ENCODE measurements around the gene CLSTN2.

CLSTN2 gene
- total RNA-seq, result 0 to 4.7 (median 0.07) reads per million in 17 experiments

DNA sequence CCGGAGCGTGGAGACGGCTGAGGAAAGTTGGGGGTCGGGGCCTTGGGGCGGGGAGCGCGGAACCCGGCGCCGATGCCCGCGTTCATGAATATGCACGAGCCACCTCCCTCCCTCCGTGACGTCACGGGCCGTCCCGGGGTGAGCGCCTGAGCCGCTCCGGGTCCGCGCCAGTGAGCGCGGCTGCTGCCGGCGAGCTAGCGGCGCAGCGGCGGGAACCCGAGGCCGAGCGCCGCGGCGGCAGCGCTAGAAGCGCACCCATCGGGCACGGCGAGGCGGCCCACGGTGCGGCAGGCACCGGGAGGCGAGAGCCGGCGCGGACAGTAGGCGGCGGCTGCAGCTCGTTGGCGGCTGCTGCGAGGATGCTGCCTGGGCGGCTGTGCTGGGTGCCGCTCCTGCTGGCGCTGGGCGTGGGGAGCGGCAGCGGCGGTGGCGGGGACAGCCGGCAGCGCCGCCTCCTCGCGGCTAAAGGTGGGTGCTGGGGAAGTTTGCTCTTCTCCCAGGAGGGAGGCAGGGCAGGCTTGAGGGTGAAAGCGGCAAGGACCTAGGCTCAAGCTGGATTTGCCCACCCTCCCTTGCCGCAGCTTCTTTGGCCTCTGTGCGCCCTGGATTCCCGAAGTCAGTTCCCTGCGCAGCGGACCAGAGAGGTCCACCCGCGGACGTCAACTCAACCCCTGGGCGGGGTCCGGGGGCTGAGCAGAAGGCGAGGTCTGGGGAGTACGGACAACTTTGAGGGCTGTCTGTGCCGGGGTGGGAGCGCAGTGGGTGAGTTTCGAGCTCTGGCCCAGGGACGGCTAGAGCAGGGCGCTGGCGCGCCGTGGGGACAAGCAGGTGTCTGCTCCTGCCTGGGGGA lies at the start of gene CLSTN2:
Gene CLSTN2 (plus strand): TSS at position 170 of the 850 bp plus-strand sequence.
- peak; percentile 13 to 51 (median 30) for DNase-seq

DNA sequence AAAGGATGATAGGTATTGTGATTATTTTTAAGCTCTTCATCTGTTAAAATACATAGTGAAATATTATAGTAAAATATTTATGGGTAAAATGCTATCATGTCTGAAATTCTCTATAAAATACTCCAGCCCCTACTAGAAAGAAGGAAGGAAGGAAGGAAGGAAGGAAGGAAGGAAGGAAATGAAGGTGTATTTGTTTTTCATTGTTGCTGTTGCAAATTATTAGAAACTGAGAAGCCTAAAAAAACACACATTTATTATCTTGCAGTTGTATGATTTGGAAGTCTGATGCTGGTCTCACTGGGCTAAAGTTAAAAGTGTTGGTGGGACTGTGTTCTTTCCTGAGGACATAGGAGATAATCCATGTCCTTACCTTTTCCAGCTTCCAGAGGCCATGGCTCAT lies 47.6 kb upstream of the CLSTN2 start:
- DNase-seq, result no peak

DNA sequence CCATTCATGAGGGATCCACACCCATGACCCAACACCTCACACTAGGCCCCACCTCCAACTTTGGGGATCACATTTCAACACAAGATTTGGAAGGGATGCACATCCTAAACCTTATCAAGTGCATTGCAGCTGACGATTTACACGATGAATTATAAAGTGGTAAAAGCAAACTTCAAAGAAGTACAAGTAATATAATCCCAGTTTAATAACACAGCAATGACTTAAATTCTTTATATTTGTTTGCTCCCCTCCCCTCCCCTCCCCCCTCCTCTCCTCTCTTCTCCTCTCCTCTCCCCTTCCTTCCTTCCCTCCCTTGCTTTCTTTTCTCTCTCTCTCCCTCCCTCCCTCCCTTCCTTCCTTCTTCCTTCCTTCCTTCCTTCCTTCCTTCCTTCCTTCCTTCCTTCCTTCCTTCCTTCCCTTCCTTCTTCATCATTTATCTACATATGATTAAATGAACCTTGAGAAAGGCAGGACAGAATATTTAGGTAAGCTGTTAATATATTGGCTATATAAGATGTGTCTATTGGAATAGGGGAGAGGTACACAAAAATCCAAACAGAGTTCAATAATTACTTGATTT lies 46.3 kb upstream of the CLSTN2 start:
- DNase-seq, result no peak

DNA sequence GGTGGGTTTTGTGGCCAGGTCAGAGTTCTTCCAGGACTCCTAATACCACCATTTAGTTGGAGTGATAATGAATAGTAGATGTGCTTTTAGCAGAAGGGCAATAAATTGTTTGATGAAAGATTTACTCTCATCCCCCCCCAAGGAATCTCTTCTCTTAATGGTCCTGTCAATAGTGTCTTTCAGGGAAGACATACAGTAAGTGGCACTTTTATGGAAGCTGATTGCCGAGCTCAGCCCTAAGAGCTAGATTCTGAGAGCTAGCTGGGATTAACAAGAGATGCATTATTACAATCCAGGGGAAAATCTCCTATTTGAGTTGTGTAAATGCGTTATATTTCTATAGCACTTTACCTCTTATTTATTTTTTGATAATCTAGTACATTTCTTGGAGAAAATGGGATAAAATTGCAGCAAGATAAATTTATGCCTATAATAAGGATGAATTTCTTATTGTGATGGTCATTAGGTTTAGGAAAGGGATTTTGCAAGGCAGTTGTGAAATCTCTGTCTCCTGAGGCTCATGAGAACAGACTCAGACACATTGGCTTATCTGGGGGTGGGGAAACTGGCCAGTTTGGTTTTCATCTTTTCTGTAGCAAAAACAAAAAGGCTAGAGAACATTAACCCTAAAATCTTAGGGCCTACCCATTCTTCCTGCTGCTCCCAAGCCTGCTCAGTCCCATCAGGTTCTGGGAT lies 41.6 kb upstream of the CLSTN2 start:
- no peak for DNase-seq

DNA sequence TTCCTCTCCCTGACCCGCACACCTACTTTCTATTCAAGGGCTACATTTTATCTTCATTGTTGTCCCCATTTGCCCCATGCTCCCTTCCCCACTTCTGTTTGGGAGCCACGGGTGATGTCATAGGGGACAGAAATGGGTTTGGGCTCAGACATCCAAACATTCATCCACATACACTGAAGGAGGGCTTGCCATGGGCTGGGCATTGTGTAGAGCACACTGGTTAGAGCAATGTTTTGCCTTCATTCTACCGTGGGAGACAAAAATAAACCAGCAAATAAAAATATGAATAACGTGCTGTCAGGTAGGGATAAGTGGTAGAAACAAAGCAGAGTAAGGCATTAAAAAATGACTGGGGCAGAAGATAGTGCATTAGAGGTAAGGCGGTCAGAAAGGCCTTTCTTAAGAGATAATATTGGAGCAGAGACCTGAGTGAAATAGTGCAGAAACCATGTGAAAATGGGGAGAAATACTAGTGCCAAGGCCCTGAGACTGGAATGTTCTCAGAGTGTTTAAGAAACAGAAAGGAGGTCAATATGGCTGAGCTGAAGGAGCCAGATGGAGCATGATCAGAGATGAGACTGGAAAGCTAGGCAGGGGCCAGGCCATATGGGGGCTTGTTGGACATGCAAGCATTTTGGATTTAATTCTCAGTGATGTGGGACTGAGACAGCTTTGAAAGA lies 40.9 kb upstream of the CLSTN2 start:
- DNase-seq, result no peak

DNA sequence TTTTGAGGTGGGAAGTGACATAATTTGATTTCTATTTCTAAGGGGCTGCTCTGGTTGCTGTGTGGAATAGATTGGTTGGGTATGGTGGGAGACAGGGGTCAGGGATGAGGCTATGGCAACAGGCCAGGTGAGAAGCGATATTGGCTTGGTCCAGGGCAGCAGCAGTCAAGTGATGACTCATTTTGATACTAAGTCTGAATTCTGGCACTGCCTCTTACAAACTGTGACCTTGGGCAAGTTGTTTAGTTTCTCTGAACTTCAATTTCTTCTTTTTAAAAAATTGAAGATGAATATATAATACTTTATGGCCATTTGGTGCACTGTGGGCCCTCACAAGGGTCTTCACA lies 40.4 kb upstream of the CLSTN2 start:
- DNase-seq, result no peak

DNA sequence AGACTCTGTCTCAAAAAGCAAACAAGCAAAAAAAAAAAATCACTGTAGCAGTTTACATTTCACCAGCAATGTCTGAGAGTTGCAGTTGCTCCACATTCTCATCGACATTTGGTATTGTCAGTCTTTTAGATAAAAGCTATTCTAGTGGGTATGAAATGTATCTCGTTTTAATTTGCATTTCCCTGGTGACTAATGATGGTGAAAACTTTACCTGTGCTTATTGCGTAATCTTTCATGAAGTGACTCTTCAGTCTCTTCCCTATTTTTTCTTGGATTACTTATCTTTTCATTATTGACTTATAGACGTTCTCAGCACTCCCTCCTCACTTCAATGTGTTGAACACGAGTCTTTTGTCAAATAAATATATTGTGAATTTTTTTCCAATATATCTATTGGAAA lies 37.2 kb upstream of the CLSTN2 start:
- DNase-seq, result no peak

DNA sequence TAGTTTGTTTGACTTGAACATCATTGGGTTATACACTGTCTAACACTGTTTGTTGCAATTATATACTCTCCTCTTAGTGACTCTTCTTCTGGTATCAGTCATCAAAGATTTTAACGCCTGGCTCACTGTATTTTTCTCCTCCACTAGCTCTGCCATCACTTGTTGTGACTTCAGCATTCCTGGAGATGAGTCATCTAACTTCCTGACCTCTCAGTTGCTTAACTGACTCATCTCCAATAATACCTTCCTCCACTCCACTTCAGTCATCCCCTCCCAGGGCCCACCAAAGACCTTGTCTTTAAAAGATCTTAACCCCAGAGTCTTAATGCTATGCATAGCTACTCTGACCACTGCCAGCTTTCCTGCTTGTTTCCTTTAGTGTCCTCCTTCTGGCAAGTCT lies 28.6 kb upstream of the CLSTN2 start:
- no peak for DNase-seq

DNA sequence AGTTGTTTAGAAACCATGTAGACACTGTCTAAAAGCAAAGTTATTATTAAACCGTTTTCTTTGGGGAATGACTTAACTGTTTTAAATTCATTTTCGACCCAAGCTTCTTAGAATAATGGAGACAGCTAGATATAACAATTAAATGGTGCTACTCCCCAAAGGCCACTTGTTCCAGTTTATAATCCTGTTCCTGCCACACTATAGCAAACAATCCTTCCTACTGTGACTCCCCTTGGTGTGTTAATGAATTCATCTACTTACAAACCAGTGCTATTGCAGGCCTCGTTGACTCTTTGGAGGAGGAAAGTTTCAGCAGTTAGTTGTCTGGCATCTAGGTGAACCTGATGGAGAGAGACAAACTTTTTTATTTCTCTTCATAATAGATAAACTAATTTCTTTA lies 25.2 kb upstream of the CLSTN2 start:
- no peak for DNase-seq

DNA sequence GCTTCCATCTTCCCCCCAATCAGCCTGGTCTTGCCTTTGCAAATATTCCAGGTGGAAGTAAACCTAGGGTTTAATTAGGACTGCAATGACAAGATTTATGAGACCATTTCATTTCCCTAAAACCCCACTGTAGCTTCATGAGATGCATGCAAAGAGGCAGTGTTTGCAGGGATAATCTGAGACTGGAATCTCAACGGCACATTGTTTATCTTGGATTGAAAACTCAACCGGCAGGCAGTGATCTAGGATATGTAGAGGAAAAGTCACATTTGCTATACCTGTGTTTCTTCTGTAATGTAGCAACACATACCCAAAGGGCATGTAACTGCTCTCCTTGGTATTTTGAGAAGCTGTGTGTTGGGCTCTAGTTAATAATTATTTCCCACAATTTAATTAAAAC lies 18.7 kb upstream of the CLSTN2 start:
- no peak for DNase-seq

DNA sequence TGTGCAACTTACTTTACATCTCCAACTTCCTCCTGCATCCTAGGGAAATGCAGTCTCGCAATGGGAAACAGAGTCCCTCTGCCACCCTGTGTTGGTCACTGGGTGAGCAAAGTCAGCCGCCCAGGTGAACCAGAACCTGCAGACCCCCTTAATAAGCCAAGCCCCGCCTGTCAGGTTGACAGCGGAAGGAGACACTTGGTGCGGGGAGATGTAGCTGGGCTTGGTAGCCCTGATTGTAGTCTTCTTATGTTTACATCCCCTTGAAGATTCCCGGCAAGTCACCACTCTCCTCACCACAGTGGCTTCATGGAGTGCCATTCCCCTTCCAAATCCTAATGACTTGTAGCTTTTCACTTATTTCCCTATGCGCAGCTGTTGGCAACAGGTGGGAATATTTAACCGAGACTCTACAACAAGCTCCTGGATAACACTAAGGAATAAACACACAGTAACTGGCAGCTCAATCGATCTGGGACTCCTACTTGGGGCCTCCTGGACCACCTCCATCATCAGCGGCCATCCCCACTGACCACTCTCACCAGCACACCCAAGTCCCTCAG lies 17.7 kb upstream of the CLSTN2 start:
- no peak for DNase-seq

DNA sequence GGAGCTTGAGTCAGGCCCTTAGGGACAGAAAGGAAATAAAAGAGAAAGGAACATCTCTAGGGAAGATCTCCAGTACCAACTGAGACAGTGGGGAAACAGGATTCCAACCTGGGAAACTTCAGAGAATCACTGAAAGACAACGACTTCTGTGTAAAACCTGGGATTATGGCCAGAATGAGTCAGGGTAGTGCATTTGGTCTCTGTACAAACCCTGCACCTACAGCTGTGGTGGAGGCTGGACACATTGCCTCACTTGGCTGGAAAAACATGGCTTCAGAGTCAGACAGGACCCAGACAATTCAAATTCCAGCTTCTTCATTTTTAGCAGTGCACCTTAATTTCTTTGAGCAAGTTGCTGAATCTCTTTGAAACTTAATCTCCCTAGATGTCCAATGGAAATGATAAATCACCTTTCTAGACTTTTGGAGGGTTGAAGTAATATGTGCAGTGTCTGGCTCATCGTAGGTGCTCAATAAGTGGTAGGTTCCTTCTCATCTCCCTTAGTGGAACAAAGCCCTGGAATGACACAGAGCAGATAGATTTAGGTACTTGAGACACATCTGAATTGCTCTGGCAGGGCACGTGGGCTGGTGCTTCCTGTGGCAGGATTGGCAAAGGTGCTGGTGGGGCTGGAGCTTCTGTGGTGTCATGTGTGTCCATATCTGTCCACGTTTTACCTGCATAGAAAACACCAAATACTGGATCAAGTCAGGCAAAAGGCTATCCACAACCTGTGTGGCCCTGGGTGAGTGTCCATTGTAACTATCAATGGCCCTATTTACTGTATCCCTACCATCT lies 6.1 kb upstream of the CLSTN2 start:
- no peak for DNase-seq

DNA sequence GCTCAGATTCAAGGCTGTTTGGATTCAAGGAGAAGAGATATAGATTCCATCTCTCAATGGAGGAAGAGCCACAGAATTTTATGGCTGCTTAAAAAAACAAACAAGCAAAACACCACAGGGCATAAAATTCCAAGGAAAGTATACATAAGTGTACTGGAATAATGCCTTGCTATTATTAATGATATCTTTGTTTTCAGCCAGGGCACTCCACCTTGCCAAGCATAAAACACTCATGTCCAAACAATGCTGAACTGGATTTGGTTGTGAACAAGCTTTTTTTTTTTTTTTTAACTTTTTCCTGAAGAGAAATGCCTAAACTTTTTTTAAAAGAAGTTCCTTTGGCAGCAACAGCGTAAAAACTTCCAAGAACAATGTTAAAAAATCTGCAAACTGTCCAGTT lies 4.8 kb upstream of the CLSTN2 start:
- DNase-seq, result no peak

DNA sequence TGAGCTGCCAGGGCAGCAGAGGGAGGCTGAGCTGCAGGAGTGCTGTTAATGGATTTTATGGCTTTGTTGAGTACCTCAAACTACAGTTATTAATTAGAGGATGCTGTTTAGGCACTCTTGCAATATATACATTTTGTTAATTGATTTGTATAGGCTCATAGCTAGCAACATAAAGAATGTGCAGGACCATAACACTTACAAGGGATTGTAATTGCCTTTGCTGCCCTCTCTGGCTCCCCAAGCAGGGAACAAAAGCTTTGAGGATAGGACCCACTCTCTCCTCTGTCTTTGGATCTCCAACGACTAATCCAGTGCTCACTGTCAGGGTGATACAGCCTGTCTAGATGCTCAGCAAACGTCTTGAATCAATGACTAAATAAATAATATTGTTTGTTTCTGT lies 1.2 kb upstream of the CLSTN2 start:
- DNase-seq, result no peak

DNA sequence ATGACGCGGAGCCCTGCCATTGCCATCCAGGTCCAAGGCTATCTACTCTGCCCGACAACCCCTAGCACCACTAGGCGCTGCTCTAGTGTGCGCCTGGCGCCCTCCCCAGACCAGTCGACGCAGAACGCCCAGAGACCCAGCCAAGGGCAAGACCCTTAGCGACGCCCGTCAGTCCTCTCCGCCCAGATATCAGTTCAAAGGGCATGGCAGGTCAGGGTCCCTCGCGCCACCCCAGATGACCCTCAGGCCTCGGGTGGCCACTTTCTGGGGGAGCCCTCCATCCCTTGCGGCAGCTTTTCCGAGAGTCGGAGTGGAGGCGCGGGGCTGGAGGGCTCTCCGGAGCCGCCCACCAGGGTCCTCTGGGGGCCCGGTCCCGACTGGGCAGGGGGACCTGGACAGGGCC lies 371 bp upstream of the CLSTN2 start:
- peak in 1 of 4 experiments; percentile 12 for DNase-seq

DNA sequence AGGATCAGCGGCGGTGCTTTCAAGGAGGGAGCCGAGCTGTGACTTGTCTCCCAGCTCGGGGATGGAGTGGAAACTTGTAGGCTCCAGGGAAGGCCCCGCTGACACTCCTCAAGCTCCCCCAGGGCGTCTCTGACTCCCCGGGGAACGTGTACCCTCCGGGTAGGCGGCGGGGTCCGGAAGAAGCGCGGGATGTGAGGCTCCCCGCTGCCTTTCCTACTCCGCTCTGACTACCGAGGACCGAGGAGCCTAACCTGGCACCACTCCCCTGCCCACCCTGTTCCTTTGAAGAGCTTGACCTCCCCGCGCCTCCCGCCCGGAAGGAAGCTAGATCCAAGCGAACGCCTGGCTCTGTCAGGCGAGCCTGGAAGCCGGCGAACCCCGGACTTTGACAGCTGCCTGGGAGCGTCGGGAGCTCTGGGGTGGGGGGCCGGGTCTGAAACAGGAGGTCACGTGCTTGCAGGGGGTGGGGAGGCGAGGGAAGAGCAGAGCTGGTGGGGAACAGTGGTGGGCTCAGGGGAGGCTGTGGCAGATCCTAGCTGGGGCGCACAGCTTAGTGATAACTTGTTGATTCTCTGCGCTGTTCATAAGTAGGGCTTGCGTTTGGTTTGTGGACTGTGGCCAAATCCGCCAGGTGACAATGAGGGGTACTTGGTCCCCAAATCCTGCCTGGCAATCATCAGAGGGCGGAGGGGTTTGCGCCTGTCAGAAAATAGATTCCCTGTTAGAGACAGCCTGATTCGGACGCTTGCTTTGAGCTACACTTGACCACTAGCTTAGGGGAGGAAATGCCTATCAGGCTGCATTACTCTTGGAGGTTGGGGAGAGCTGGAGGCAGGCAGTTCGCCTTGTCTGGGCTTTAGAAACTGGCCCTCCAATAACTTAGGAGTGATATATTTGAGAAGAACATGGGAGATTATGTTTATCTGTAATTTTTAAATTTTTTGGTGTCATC lies 1.2 kb downstream of the CLSTN2 start:
- peak in 1 of 4 experiments; percentile 1 for DNase-seq

DNA sequence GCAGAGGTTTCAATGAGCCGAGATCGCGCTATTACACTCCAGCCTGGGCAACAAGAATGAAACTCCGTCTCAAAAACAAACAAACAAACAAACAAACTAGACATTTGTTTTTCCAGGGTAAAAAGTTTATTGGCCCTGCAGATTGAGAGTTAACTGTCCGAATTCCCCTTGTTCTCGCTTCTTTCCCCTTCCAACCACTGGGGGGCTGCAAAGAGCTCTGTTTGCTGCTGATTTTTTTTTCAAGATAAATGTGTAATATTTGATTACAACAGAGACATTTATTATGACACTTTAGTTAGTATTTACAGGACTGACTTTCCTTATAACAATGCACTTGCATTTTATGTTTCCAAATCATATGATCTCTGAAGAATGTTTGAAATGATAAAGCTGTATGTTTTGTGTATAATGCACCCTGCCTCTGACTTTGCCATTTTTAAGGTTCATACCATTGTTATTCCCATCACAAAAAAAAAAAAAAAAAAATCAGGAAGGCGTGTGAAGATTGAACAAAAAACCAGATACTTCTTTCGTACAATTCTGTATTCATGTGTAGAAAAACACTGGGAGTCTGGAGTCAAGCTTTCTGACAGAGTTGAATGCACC lies 2.8 kb downstream of the CLSTN2 start:
- DNase-seq, result peak; percentile 52 to 61 (median 56)

DNA sequence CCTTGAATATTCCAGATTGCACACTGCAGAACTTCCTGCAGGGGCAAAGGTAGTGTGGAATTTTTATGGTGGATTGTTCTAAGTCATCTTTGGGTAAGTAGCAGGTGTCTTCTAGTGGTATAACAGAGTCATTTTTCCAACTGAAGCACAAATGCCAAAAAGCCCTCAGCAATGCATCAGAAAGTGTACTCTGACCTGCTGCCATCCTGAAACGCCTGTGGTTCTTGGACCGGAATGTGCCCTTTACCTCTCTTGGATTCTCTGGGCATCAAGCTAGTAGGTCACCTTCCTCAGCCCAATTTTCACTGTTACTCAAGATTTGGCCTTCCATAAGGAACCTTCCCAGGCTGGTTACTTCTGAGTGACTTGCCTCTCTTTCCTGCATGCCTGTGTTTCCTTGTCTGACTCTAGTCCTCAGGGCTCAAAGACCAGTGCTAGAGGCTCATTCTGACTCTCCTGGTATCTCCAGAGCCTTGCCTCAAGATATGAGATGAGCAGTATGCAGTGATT lies 4.8 kb downstream of the CLSTN2 start:
- DNase-seq, result no peak

DNA sequence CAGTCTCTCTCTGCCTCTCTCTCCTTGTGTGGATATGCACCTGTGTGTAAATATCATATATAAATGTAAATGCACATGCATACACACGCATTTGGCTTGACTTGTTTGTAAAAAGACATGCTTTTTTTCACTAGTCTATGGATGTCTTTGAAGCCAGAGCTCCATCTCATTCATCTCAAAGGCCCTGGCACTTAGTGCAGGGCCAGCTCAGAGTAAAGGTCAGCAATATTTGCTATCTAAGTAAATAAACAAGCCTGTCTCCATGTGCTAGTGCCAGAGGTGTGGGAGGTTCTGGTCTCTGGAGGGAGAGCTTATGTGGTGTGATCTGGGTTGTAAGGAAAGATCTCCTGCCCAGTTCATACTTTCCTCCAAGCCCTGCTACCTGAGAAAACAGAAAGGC lies 5.6 kb downstream of the CLSTN2 start:
- no peak for DNase-seq

DNA sequence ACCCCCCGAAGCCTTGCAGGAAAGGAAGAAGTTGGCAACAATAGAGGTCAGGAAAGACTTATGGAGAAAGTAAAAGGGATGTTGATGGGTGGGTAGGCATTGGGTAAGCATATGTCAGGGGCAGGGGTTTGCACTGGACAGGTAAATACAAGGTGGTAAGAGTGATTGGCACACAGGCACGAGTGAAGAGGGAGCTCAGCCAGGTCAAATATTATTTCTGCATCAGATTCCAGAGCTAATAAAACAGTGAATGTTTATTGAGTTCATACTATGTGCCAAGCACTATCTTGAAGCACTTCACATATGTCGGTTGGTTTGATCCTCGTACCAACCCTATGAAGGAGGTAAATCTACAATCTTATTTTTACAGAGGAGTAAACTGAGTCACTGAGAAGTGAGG lies 6.6 kb downstream of the CLSTN2 start:
- DNase-seq, result no peak
